ENCODE data around the gene BDNF. TPM values are rescaled to one million over a fixed set of nuclear protein-coding genes. Genes with fewer than 3 reads are reported as not detected.

Gene BDNF
- total RNA-seq, 1 experiment from 2014 or later, result 4.8 TPM

DNA sequence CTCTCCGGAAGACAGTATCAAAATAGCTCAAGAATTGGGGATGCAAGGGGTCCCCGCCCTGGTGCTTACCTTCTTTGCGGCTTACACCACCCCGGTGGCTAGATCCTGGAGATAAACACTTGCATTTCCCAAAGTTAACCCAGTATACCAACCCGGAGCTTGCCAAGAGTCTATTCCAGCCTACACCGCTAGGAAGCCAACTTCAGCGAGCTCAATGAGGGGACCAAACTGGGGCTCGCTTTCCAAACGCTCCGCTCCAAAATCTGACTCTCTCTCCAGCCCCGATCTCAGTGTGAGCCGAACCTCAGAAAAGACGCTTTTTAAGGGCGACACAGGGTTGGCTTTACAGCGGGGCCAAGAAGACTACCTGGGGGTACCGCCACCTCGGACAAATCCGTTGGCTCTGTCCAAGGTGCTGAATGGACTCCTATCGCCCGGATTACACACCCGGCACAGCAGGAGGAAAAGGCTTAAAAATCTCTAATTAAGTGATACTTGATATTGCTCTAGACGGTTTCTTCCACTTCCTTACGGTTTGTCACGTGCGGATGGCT is 20.1 kb upstream of the BDNF start:
- CTCF ChIA-PET, result interaction anchor here (0.6 to 9.1 kb wide), 13 partner anchors 9 to 387 kb away, joined by 3 to 184 read pairs (median 3); partner anchors contain the start of genes BDNF, KIF18A and METTL15
- peak; percentile 11 for ATAC-seq
- peaks cover 53% of the 10 kb centered on the region for H3K27me3 Mint-ChIP-seq (ENCODE audit: low read depth)
- TF ChIP-seq CREM (CRISPR knock-in tag; IDR thresholded peaks at IDR 0.05), result no peak
- TF ChIP-seq, protein P1, sequence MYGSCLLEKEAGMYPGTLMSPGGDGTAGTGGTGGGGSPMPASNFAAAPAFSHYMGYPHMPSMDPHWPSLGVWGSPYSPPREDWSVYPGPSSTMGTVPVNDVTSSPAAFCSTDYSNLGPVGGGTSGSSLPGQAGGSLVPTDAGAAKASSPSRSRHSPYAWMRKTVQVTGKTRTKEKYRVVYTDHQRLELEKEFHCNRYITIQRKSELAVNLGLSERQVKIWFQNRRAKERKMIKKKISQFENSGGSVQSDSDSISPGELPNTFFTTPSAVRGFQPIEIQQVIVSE (CRISPR knock-in tag; IDR thresholded peaks at IDR 0.05; ENCODE audit: borderline replicate concordance), result no peak
- TF ChIP-seq, protein P2, sequence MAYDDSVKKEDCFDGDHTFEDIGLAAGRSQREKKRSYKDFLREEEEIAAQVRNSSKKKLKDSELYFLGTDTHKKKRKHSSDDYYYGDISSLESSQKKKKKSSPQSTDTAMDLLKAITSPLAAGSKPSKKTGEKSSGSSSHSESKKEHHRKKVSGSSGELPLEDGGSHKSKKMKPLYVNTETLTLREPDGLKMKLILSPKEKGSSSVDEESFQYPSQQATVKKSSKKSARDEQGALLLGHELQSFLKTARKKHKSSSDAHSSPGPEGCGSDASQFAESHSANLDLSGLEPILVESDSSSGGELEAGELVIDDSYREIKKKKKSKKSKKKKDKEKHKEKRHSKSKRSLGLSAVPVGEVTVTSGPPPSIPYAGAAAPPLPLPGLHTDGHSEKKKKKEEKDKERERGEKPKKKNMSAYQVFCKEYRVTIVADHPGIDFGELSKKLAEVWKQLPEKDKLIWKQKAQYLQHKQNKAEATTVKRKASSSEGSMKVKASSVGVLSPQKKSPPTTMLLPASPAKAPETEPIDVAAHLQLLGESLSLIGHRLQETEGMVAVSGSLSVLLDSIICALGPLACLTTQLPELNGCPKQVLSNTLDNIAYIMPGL (CRISPR knock-in tag; IDR thresholded peaks at IDR 0.05), result no peak
- TF ChIP-seq CBFB (CRISPR knock-in tag; IDR thresholded peaks at IDR 0.05; ENCODE audit: low read depth), result no peak
- no peak for TF ChIP-seq EMX1 (CRISPR knock-in tag; IDR thresholded peaks at IDR 0.05)
- no peak for TF ChIP-seq TCF7 (CRISPR knock-in tag; IDR thresholded peaks at IDR 0.05; ENCODE audit: low read depth)
- TF ChIP-seq ELF4 (CRISPR knock-in tag; IDR thresholded peaks at IDR 0.05; ENCODE audit: low read depth), result no peak
- TF ChIP-seq ZNF232 (CRISPR knock-in tag; IDR thresholded peaks at IDR 0.05), result 0 out of 2 replicates have a peak, but pooled peaks have one; percentile 60
- no peak for TF ChIP-seq PRRX2 (CRISPR knock-in tag; IDR thresholded peaks at IDR 0.05)
- no peak for TF ChIP-seq ATF1 (CRISPR knock-in tag; IDR thresholded peaks at IDR 0.05)
- TF ChIP-seq NR2C2 (CRISPR knock-in tag; IDR thresholded peaks at IDR 0.05), result no peak
- peak; percentile 77 for TF ChIP-seq TEAD1 (CRISPR knock-in tag; IDR thresholded peaks at IDR 0.05)
- TF ChIP-seq, protein P3, sequence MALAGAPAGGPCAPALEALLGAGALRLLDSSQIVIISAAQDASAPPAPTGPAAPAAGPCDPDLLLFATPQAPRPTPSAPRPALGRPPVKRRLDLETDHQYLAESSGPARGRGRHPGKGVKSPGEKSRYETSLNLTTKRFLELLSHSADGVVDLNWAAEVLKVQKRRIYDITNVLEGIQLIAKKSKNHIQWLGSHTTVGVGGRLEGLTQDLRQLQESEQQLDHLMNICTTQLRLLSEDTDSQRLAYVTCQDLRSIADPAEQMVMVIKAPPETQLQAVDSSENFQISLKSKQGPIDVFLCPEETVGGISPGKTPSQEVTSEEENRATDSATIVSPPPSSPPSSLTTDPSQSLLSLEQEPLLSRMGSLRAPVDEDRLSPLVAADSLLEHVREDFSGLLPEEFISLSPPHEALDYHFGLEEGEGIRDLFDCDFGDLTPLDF (CRISPR knock-in tag; IDR thresholded peaks at IDR 0.05), result no peak
- peak; percentile 52; the same call in 1 of the 2 replicates for TF ChIP-seq ZNF396 (CRISPR knock-in tag; IDR thresholded peaks at IDR 0.05; ENCODE audit: borderline replicate concordance)
- TF ChIP-seq, protein P4, sequence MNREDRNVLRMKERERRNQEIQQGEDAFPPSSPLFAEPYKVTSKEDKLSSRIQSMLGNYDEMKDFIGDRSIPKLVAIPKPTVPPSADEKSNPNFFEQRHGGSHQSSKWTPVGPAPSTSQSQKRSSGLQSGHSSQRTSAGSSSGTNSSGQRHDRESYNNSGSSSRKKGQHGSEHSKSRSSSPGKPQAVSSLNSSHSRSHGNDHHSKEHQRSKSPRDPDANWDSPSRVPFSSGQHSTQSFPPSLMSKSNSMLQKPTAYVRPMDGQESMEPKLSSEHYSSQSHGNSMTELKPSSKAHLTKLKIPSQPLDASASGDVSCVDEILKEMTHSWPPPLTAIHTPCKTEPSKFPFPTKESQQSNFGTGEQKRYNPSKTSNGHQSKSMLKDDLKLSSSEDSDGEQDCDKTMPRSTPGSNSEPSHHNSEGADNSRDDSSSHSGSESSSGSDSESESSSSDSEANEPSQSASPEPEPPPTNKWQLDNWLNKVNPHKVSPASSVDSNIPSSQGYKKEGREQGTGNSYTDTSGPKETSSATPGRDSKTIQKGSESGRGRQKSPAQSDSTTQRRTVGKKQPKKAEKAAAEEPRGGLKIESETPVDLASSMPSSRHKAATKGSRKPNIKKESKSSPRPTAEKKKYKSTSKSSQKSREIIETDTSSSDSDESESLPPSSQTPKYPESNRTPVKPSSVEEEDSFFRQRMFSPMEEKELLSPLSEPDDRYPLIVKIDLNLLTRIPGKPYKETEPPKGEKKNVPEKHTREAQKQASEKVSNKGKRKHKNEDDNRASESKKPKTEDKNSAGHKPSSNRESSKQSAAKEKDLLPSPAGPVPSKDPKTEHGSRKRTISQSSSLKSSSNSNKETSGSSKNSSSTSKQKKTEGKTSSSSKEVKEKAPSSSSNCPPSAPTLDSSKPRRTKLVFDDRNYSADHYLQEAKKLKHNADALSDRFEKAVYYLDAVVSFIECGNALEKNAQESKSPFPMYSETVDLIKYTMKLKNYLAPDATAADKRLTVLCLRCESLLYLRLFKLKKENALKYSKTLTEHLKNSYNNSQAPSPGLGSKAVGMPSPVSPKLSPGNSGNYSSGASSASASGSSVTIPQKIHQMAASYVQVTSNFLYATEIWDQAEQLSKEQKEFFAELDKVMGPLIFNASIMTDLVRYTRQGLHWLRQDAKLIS (CRISPR knock-in tag; IDR thresholded peaks at IDR 0.05; ENCODE audit: borderline replicate concordance), result no peak
- TF ChIP-seq, protein P5, sequence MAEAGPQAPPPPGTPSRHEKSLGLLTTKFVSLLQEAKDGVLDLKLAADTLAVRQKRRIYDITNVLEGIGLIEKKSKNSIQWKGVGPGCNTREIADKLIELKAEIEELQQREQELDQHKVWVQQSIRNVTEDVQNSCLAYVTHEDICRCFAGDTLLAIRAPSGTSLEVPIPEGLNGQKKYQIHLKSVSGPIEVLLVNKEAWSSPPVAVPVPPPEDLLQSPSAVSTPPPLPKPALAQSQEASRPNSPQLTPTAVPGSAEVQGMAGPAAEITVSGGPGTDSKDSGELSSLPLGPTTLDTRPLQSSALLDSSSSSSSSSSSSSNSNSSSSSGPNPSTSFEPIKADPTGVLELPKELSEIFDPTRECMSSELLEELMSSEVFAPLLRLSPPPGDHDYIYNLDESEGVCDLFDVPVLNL (CRISPR knock-in tag; IDR thresholded peaks at IDR 0.05; ENCODE audit: borderline replicate concordance, low read depth), result no peak
- TF ChIP-seq, protein P6, sequence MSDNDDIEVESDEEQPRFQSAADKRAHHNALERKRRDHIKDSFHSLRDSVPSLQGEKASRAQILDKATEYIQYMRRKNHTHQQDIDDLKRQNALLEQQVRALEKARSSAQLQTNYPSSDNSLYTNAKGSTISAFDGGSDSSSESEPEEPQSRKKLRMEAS (CRISPR knock-in tag; IDR thresholded peaks at IDR 0.05), result no peak; the same call in 1 of the 2 replicates
- no peak for TF ChIP-seq NFATC4 (CRISPR knock-in tag; IDR thresholded peaks at IDR 0.05)
- TF ChIP-seq NFE2L1 (CRISPR knock-in tag; IDR thresholded peaks at IDR 0.05), result no peak
- TF ChIP-seq, protein P7, sequence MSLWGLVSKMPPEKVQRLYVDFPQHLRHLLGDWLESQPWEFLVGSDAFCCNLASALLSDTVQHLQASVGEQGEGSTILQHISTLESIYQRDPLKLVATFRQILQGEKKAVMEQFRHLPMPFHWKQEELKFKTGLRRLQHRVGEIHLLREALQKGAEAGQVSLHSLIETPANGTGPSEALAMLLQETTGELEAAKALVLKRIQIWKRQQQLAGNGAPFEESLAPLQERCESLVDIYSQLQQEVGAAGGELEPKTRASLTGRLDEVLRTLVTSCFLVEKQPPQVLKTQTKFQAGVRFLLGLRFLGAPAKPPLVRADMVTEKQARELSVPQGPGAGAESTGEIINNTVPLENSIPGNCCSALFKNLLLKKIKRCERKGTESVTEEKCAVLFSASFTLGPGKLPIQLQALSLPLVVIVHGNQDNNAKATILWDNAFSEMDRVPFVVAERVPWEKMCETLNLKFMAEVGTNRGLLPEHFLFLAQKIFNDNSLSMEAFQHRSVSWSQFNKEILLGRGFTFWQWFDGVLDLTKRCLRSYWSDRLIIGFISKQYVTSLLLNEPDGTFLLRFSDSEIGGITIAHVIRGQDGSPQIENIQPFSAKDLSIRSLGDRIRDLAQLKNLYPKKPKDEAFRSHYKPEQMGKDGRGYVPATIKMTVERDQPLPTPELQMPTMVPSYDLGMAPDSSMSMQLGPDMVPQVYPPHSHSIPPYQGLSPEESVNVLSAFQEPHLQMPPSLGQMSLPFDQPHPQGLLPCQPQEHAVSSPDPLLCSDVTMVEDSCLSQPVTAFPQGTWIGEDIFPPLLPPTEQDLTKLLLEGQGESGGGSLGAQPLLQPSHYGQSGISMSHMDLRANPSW (CRISPR knock-in tag; conservative IDR thresholded peaks at IDR 0.05; ENCODE audit: low read depth), result no peak
- TF ChIP-seq, protein P8, sequence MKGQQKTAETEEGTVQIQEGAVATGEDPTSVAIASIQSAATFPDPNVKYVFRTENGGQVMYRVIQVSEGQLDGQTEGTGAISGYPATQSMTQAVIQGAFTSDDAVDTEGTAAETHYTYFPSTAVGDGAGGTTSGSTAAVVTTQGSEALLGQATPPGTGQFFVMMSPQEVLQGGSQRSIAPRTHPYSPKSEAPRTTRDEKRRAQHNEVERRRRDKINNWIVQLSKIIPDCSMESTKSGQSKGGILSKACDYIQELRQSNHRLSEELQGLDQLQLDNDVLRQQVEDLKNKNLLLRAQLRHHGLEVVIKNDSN (CRISPR knock-in tag; IDR thresholded peaks at IDR 0.05), result peak; percentile 55; the same call in 1 of the 2 replicates
- no peak for TF ChIP-seq RORB (CRISPR knock-in tag; IDR thresholded peaks at IDR 0.05)
- no peak for TF ChIP-seq ZNF138 (CRISPR knock-in tag; conservative IDR thresholded peaks at IDR 0.05)
- TF ChIP-seq ZNF671 (CRISPR knock-in tag; IDR thresholded peaks at IDR 0.05), result no peak

More for the DNA sequence above, 20.1 kb upstream of the BDNF start:
- peak; percentile 78 for DNase-seq (ENCODE audit: low spot score)
- no peaks in the 10 kb centered on the region for H3K9me3 Mint-ChIP-seq
- H3K4me1 Mint-ChIP-seq, result peaks cover 43% of the 10 kb centered on the region
- POLR2A ChIA-PET, result interaction anchor here (1.3 to 2.9 kb wide), 5 partner anchors 14 to 93 kb away, joined by 4 to 48 read pairs (median 7); partner anchors contain the start of gene BDNF
- no peak overlapping the region for H3K27ac Mint-ChIP-seq
- H3K4me3 Mint-ChIP-seq, result peak overlapping the region; percentile 94
- no peaks in the 10 kb centered on the region for H3K36me3 Mint-ChIP-seq
